GM21619 (cell line): ENCODE results near the gene ADARB2.

ENCODE experiments used
- ATAC-seq: cut with Tn5 transposase; IDR thresholded peaks from one replicate; pipeline ENCODE4 v1.9.1; 2021; ENCODE audit not compliant: unreplicated experiment

ADARB2 gene

GRCh38 chr10:1300218-1300617 is 437.1 kb downstream of the ADARB2 start:
- ATAC-seq, result no peak

GRCh38 chr10:1299041-1299726 is 438.1 kb downstream of the ADARB2 start:
- ATAC-seq, result no peak

- no peak for ATAC-seq
Measured at GRCh38 chr10:1297566-1298301, 439.6 kb downstream of the ADARB2 start.

GRCh38 chr10:1295756-1296480 is 441.4 kb downstream of the ADARB2 start:
- ATAC-seq, result no peak

- ATAC-seq, result no peak
Measured at GRCh38 chr10:1294748-1295147, 442.6 kb downstream of the ADARB2 start.

- no peak for ATAC-seq
Measured at GRCh38 chr10:1293636-1294435, 443.5 kb downstream of the ADARB2 start.

- ATAC-seq, result no peak
Measured at GRCh38 chr10:1293157-1293556, 444.2 kb downstream of the ADARB2 start.

- no peak for ATAC-seq
Measured at GRCh38 chr10:1292611-1293031, 444.7 kb downstream of the ADARB2 start.

GRCh38 chr10:1291178-1292090 is 445.9 kb downstream of the ADARB2 start:
- no peak for ATAC-seq

GRCh38 chr10:1290071-1290471 is 447.3 kb downstream of the ADARB2 start:
- ATAC-seq, result no peak

- ATAC-seq, result no peak
Measured at GRCh38 chr10:1289591-1289990, 447.7 kb downstream of the ADARB2 start.

- ATAC-seq, result no peak
Measured at GRCh38 chr10:1287971-1288401, 449.3 kb downstream of the ADARB2 start.

- no peak for ATAC-seq
Measured at GRCh38 chr10:1287487-1287886, 449.8 kb downstream of the ADARB2 start.

- ATAC-seq, result no peak
Measured at GRCh38 chr10:1284076-1284475, 453.2 kb downstream of the ADARB2 start.

GRCh38 chr10:1281405-1281782 is 455.9 kb downstream of the ADARB2 start:
- ATAC-seq, result no peak

- no peak for ATAC-seq
Measured at GRCh38 chr10:1280466-1281404, 456.6 kb downstream of the ADARB2 start.

- ATAC-seq, result no peak
Measured at GRCh38 chr10:1278306-1278705, 459.0 kb downstream of the ADARB2 start.

GRCh38 chr10:1274701-1275544 is 462.4 kb downstream of the ADARB2 start:
- ATAC-seq, result no peak
